Activated B cell treated with CpG ODN at 0.5 μM for 24 hours (primary cell): Measurements from ENCODE around the gene EZH1. TPM values are rescaled to one million over a fixed set of nuclear protein-coding genes. Genes with fewer than 3 reads are reported as not detected.
A peak's percentile ranks its signal among the peaks of the same experiment; 100 is the strongest.

Source experiments
- ATAC-seq: fragments of 200-7000 bp; cut with Tn5 transposase; one replicate; pipeline ENCODE4 v1.10.0; 2021; ENCODE audit warnings: low read depth, mild to moderate bottlenecking, moderate library complexity
- CTCF ChIA-PET: fragments of 350-600 bp; sonication (Branson Sonifier 250); formaldehyde crosslinking; loops from one replicate; lab custom pipeline; 2021; ENCODE audit warnings: antibody characterized with exemption; lab: Charles Lee
- POLR2A ChIA-PET: fragments of 350-600 bp; sonication (Branson Sonifier 250); formaldehyde crosslinking; loops from one replicate; lab custom pipeline; 2021; ENCODE audit warnings: antibody characterized with exemption; lab: Charles Lee
- DNase-seq: peaks from one replicate; pipeline ENCODE4 v3.0.0; 2022
- H3K27ac Mint-ChIP-seq: one replicate; pipeline ENCODE4 v1.8.0; 2020; ENCODE audit warnings: mixed read lengths
- H3K27me3 Mint-ChIP-seq: one replicate; pipeline ENCODE4 v1.8.0; 2021; ENCODE audit warnings: mixed read lengths
- H3K36me3 Mint-ChIP-seq: one replicate; pipeline ENCODE4 v1.8.0; 2021; ENCODE audit warnings: low read depth, mixed read lengths
- H3K4me1 Mint-ChIP-seq: one replicate; pipeline ENCODE4 v1.8.0; 2021; ENCODE audit warnings: mixed read lengths
- H3K4me3 Mint-ChIP-seq: one replicate; pipeline ENCODE4 v1.8.0; 2020; ENCODE audit warnings: mild to moderate bottlenecking, mixed read lengths
- H3K9me3 Mint-ChIP-seq: one replicate; pipeline ENCODE4 v1.8.0; 2020; ENCODE audit warnings: mixed read lengths
- intact Hi-C: fragments of 100-400 bp; cut with micrococcal nuclease; formaldehyde crosslinking; loops from one replicate; pipeline ENCODE4 v1.15.1; 2024
- total RNA-seq: library from RNA; stranded (reverse); gene quantifications from 2 replicates; pipeline ENCODE4 v1.2.3, GENCODE V29; 2022
- TF ChIP-seq, protein P1 (sequence below): fragments of 200-600 bp; IDR thresholded peaks from one replicate; pipeline ENCODE4 v1.8.0; 2022; ENCODE audit warnings: antibody characterized with exemption, mild to moderate bottlenecking

EZH1 gene
- total RNA-seq, 1 donor from 2014 or later = 81.6 TPM

DNA sequence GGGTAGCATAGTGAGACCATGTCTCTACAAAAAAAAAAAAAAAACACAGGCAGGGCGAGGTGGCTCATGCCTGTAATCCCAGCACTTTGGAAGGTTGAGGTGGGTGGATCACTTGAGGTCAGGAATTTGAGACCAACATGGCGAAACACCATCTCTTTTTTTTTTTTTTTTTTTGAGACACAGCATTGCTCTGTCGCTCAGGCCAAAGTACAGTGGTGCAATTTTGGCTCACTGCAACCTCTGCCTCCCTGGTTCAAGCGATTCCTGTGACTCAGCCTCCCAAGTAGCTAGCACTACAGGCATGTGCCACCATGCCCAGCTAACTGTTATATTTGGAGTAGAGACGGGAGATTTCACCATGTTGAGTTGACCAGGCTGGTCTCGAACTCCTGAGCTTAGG is 21.3 kb upstream of the EZH1 start:
- intact Hi-C loops = no loop called here
- ChIA-PET POLR2A (no interaction called here), CTCF (interaction anchor here (2.6 kb wide), 1 partner anchor 188 kb away, joined by 8 read pairs; the partner anchor contains the start of gene PSMC3IP)
- Mint-ChIP-seq H3K27ac (no peak overlapping the region), H3K36me3 (no peaks in the 10 kb centered on the region), H3K4me1 (no peaks in the 10 kb centered on the region), H3K9me3 (no peaks in the 10 kb centered on the region), H3K4me3 (no peak overlapping the region), H3K27me3 (peaks cover 31% of the 10 kb centered on the region)
- DNase-seq (no peak), ATAC-seq (no peak)
- TF ChIP-seq, protein P1, sequence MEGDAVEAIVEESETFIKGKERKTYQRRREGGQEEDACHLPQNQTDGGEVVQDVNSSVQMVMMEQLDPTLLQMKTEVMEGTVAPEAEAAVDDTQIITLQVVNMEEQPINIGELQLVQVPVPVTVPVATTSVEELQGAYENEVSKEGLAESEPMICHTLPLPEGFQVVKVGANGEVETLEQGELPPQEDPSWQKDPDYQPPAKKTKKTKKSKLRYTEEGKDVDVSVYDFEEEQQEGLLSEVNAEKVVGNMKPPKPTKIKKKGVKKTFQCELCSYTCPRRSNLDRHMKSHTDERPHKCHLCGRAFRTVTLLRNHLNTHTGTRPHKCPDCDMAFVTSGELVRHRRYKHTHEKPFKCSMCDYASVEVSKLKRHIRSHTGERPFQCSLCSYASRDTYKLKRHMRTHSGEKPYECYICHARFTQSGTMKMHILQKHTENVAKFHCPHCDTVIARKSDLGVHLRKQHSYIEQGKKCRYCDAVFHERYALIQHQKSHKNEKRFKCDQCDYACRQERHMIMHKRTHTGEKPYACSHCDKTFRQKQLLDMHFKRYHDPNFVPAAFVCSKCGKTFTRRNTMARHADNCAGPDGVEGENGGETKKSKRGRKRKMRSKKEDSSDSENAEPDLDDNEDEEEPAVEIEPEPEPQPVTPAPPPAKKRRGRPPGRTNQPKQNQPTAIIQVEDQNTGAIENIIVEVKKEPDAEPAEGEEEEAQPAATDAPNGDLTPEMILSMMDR = no peak

DNA sequence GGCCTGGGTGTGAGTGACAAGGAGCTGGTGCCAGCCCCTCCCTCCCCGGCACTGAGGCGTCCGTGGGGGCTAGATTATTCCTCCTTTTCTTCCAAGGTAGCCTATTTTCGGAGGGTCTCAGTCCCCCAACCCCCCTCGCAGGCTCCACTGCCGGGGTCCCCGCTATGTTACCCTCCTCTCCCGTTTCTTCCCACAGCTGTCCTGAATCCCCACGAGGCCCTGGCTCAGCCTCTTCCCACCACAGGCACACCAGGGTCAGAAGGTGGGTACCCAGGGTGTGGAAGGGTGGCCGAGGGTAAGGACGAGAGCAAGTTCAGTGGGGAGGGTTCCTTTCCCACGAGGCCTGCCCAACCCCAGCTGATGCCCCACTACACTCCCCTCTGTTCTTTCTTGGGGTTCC is 16.8 kb upstream of the EZH1 start:
- intact Hi-C loops = no loop called here
- ATAC-seq = no peak
- Mint-ChIP-seq H3K9me3 (no peaks in the 10 kb centered on the region), H3K4me3 (peak overlapping the region; percentile 24), H3K27ac (no peak overlapping the region), H3K27me3 (peaks cover 28% of the 10 kb centered on the region), H3K4me1 (peaks cover 12% of the 10 kb centered on the region), H3K36me3 (no peaks in the 10 kb centered on the region)
- ChIA-PET CTCF (interaction anchor here (1.4 to 4.5 kb wide), 3 partner anchors 12 to 183 kb away, joined by 3 to 37 read pairs (median 3); partner anchors contain the start of genes PSMC3IP and VPS25), POLR2A (interaction anchor here (1.1 to 3.5 kb wide), 4 partner anchors 12 to 554 kb away, joined by 4 to 26 read pairs (median 12); partner anchors contain the start of genes EZH1, PSMC3IP and VPS25)
- no peak for DNase-seq
- TF ChIP-seq, protein P1 = no peak

DNA sequence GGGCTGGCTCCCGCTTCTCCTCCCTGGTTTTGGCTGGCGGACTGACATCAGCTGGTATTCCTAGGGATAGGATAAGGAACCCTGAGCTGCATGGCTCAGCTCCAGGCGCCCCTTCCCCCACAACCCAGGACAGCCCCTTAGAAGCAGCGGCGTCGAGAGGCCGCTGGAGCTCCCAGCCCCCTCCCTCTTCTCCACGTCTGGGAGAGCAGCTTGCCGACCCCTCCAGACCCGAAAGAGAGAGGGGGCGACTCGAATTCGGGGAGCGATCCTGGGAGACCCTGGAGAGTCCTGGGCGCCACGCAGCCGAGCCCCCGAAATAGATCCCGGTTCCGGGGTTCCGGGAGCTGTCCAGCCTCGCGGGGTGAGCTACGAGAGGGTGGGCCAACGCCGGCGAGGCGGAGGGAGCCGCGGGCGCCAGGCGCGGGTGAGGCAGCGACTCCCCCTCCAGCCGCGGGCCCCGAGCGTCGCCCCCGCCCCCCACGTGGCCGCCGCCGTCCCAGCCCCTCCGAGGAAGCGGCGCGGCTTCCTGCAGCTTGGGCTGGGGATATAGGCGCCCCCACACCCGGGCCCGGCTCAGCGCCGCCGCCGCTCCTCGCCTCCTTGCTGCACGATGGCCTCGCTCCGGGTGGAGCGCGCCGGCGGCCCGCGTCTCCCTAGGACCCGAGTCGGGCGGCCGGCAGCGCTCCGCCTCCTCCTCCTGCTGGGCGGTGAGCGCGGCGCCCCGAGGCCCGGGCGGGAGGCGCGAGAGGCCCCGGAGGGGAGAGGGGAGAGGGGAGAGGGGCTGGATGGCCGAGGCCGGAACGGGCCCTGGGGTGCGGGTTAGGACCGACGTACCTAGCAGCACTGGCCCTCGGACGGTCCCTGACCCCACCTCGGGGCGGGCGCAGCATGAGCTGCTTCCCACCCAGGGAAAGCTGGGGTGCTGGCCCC is 16.1 kb upstream of the EZH1 start, which contains the start of gene RAMP2:
TSS of gene RAMP2 (plus strand) at position 576 of the 930 bp plus-strand sequence. CDS start at position 611, 35 bp downstream.
- H3K4me3 Mint-ChIP-seq = peak within 1 kb of the TSS; percentile 81
- H3K9me3 Mint-ChIP-seq = no peaks in the 10 kb centered on the region
- TF ChIP-seq, protein P1 = no peak
- H3K36me3 Mint-ChIP-seq = no peaks in the 10 kb centered on the region
- ATAC-seq (peak; percentile 23), DNase-seq (no peak)
- peak within 1 kb of the TSS; percentile 61 for H3K27ac Mint-ChIP-seq
- intact Hi-C loops = no loop called here
- POLR2A ChIA-PET = interaction anchor here (0.6 to 3.5 kb wide), 9 partner anchors 13 to 555 kb away, joined by 3 to 26 read pairs (median 4); partner anchors contain the start of genes CNTD1, COA3, EZH1 and PSMC3IP
- peaks cover 12% of the 10 kb centered on the region for H3K4me1 Mint-ChIP-seq
- CTCF ChIA-PET = interaction anchor here (1.0 to 4.5 kb wide), 5 partner anchors 12 to 183 kb away, joined by 3 to 37 read pairs (median 3); partner anchors contain the start of genes PSMC3IP and VPS25
- H3K27me3 Mint-ChIP-seq = peaks cover 32% of the 10 kb centered on the region

DNA sequence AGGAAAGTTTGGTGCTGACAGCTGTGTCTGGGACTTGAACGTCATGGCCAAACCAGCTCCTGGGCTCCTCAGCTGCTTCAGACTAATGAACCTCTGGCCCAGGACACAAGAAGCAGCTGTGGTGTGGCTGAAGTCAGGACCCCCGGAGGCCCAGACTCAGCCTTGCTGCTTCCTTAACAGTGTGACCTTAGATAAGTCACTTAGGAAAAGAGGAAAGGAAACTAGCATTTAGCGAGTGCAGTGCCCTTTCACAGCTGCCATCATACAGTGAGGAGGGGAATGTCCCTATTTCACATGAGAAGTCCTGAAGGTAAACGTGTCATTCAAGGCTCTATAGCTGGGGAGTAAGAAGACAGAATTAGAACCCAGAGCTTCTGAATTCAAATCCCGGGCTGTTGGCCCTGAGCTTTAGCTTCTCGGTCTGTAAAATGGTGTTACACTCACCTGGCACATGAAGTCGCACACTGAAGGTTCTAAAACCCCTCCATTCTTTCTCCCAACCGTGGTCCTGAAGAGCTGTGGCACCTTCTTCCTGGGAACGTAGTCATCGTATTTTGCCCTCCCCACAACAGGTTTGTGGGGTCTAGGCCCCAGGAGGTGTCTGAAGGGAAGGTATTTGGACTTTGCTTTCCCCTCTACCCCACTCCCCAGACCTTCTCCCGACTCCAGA is 15.3 kb upstream of the EZH1 start:
- TF ChIP-seq, protein P1 = no peak
- Mint-ChIP-seq H3K4me3 (peak overlapping the region; percentile 81), H3K4me1 (peaks cover 12% of the 10 kb centered on the region), H3K36me3 (no peaks in the 10 kb centered on the region), H3K27ac (peak overlapping the region; percentile 61), H3K27me3 (peaks cover 31% of the 10 kb centered on the region), H3K9me3 (no peaks in the 10 kb centered on the region)
- ATAC-seq (peak; percentile 79), DNase-seq (no peak)
- intact Hi-C loops = no loop called here
- ChIA-PET POLR2A (interaction anchor here (0.6 to 3.5 kb wide), 11 partner anchors 13 to 555 kb away, joined by 3 to 26 read pairs (median 5); partner anchors contain the start of genes BECN1, CNTD1, COA3 and EZH1), CTCF (interaction anchor here (0.7 to 4.5 kb wide), 6 partner anchors 13 to 182 kb away, joined by 3 to 37 read pairs (median 3); partner anchors contain the start of genes PSMC3IP and VPS25)
